ENCODE data around the gene GNG7. TPM values are rescaled to one million over a fixed set of nuclear protein-coding genes. Genes with fewer than 3 reads are reported as not detected.
A peak's percentile ranks its signal among the peaks of the same experiment; 100 is the strongest.

GNG7 gene
- total RNA-seq, 1 experiment from 2014 or later = 7.7 TPM

GRCh38 chr19:2693492-2694160 lies 8.9 kb downstream of the GNG7 start:
- Mint-ChIP-seq H3K27ac (no peak overlapping the region; a peak in 1 of 7 replicates), H3K9me3 (no peaks in the 10 kb centered on the region), H3K27me3 (ENCODE audit: low read depth) (peaks cover 2% of the 10 kb centered on the region; the same call in 1 of the 2 replicates), H3K36me3 (ENCODE audit: insufficient read depth in 1 of 3, low read depth in 3 of 3) (no peaks in the 10 kb centered on the region), H3K4me3 (no peak overlapping the region), H3K4me1 (no peaks in the 10 kb centered on the region)
- H3K23me2 ChIP-seq (ENCODE audit: insufficient read length, low read depth, low read length, poor library complexity, severe bottlenecking) = no peaks in the 10 kb centered on the region
- no peak overlapping the region for H3K18ac ChIP-seq (ENCODE audit: insufficient read length, low read depth, low read length)
- DNase-seq = no peak
- H3K4me2 ChIP-seq (ENCODE audit: insufficient read depth, insufficient read length, low read length) = no peak overlapping the region
- no CpG with 5 or more reads among the region's 12 CpGs for WGBS (ENCODE audit: extremely low coverage, insufficient read length, low lambda C conversion rate)
- H3K9me3 ChIP-seq (ENCODE audit: control insufficient read depth, low read depth, low read length) = no peaks in the 10 kb centered on the region
- no peak overlapping the region for H3K27ac ChIP-seq (ENCODE audit: insufficient read length, low read depth, low read length)
- H2BK20ac ChIP-seq (ENCODE audit: low read depth, low read length, poor library complexity, severe bottlenecking) = no peak overlapping the region
- H3K27me3 ChIP-seq (ENCODE audit: insufficient read depth, low read length) = no peaks in the 10 kb centered on the region
- no peak overlapping the region for H4K5ac ChIP-seq (ENCODE audit: insufficient read length, low read depth, low read length)
- no peak overlapping the region for H2BK5ac ChIP-seq (ENCODE audit: insufficient read length, low read length)
- TF ChIP-seq CTCF (conservative IDR thresholded peaks at IDR 0.05) = no peak
- no peak overlapping the region for H3K4ac ChIP-seq (ENCODE audit: low read depth, low read length)
- no peak overlapping the region for H2AFZ ChIP-seq (ENCODE audit: low read length)
- no peaks in the 10 kb centered on the region for H3K79me2 ChIP-seq (ENCODE audit: insufficient read depth, low read length)
- no peaks in the 10 kb centered on the region for H3K79me1 ChIP-seq (ENCODE audit: insufficient read depth, low read depth, low read length, poor library complexity, severe bottlenecking)
- H3K9ac ChIP-seq (ENCODE audit: extremely low read depth, insufficient read length, low read length) = peak overlapping the region; percentile 26
- H2BK15ac ChIP-seq (ENCODE audit: low read depth, low read length) = no peak overlapping the region
- no peak overlapping the region for H2BK12ac ChIP-seq (ENCODE audit: insufficient read length, low read depth, low read length)
- H2BK120ac ChIP-seq (ENCODE audit: low read depth, low read length, poor library complexity, severe bottlenecking) = no peak overlapping the region
- H4K20me1 ChIP-seq (ENCODE audit: control insufficient read depth, insufficient read depth, insufficient read length) = no peaks in the 10 kb centered on the region
- H3K14ac ChIP-seq (ENCODE audit: insufficient read depth, low read length) = no peak overlapping the region
- H3K4me1 ChIP-seq (ENCODE audit: insufficient read depth, low read length) = no peaks in the 10 kb centered on the region
- no peak overlapping the region for H4K8ac ChIP-seq (replicated peaks; ENCODE audit: insufficient read length, low read depth, low read length)
- H4K91ac ChIP-seq (ENCODE audit: insufficient read length, low read depth, low read length) = no peak overlapping the region
- no peak overlapping the region for H2AK5ac ChIP-seq (ENCODE audit: insufficient read length, low read length)
- no peak overlapping the region for H3K23ac ChIP-seq (ENCODE audit: insufficient read length, low read depth, low read length)
- H3K56ac ChIP-seq (ENCODE audit: insufficient read length, low read depth, low read length) = no peak overlapping the region
- H3T11ph ChIP-seq (ENCODE audit: low read length) = no peak overlapping the region
